HG02678 (cell line): ENCODE measurements around the gene VAPA.
A peak's percentile ranks its signal among the peaks of the same experiment; 100 is the strongest.
"Not testable (repeated sequence)": the region's sequence is repeated elsewhere in the genome, so short reads cannot be mapped to it uniquely, and the experiment has no call there.

Source experiments
- ATAC-seq: cut with Tn5 transposase; IDR thresholded peaks from one replicate; pipeline ENCODE4 v1.9.1; 2021; ENCODE audit warnings: mild to moderate bottlenecking, moderate library complexity; ENCODE audit not compliant: unreplicated experiment

VAPA gene

GRCh38 chr18:9912285-9912684 lies 1.5 kb upstream of the VAPA start:
- not testable (repeated sequence) for ATAC-seq

GRCh38 chr18:9913151-9913525 lies 678 bp upstream of the VAPA start:
- peak; percentile 0 for ATAC-seq

- ATAC-seq: no peak
Measured at GRCh38 chr18:9914334-9914583, 443 bp downstream of the VAPA start.

GRCh38 chr18:9914584-9915290 lies 921 bp downstream of the VAPA start:
- ATAC-seq: peak; percentile 35

- ATAC-seq: no peak
Measured at GRCh38 chr18:9915291-9916076, 1.7 kb downstream of the VAPA start.

GRCh38 chr18:9916077-9916639 lies 2.3 kb downstream of the VAPA start:
- ATAC-seq: no peak

GRCh38 chr18:9916808-9917207 lies 3.0 kb downstream of the VAPA start:
- no peak for ATAC-seq

- no peak for ATAC-seq
Measured at GRCh38 chr18:9918016-9918680, 4.3 kb downstream of the VAPA start.

- no peak for ATAC-seq
Measured at GRCh38 chr18:9919564-9920232, 5.9 kb downstream of the VAPA start.

GRCh38 chr18:9922592-9923311 lies 8.9 kb downstream of the VAPA start:
- ATAC-seq: no peak

GRCh38 chr18:9924371-9924943 lies 10.6 kb downstream of the VAPA start:
- no peak for ATAC-seq

- no peak for ATAC-seq
Measured at GRCh38 chr18:9925369-9925768, 11.6 kb downstream of the VAPA start.

- ATAC-seq: no peak
Measured at GRCh38 chr18:9925795-9926194, 12.0 kb downstream of the VAPA start.

- no peak for ATAC-seq
Measured at GRCh38 chr18:9926223-9926894, 12.5 kb downstream of the VAPA start.

- ATAC-seq: no peak
Measured at GRCh38 chr18:9926977-9927376, 13.2 kb downstream of the VAPA start.

GRCh38 chr18:9927392-9928063 lies 13.7 kb downstream of the VAPA start:
- ATAC-seq: no peak

GRCh38 chr18:9928646-9929259 lies 14.9 kb downstream of the VAPA start:
- no peak for ATAC-seq

GRCh38 chr18:9930299-9930884 lies 16.6 kb downstream of the VAPA start:
- ATAC-seq: no peak
